ENCODE results near the gene TMEM38B.

TMEM38B gene, protein sequence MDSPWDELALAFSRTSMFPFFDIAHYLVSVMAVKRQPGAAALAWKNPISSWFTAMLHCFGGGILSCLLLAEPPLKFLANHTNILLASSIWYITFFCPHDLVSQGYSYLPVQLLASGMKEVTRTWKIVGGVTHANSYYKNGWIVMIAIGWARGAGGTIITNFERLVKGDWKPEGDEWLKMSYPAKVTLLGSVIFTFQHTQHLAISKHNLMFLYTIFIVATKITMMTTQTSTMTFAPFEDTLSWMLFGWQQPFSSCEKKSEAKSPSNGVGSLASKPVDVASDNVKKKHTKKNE

DNA sequence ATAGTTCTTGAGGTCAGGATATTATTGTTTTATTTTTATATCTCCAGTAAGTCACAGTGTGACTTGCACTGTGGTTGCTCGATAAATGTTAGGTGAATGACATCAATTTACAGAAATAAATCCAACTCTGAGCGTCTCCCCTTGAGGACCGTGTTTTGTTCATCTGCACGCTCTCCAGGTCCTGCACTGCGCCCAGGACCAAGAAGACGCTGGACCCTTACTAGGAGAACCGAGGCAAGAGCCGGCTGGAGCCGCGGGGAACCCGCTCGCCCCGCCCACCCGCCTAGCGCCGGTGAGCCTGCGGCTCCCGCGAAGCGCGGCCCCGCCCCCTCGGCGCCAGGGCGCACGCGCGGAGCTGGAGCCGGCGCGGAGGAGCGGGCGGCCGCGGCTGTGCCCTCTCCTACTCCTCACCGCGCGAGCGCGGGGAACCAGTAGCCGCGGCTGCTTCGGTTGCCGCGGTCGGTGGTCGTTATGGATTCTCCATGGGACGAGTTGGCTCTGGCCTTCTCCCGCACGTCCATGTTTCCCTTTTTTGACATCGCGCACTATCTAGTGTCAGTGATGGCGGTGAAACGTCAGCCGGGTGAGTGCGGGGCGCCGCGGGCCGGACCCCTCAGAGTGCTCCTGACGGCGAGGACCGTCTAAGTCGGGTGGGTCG lies at the start of gene TMEM38B:
TSS of gene TMEM38B (plus strand) at position 352 of the 658 bp plus-strand sequence. CDS start at position 472, 120 bp downstream.
- peak; percentile 82 for DNase-seq

DNA sequence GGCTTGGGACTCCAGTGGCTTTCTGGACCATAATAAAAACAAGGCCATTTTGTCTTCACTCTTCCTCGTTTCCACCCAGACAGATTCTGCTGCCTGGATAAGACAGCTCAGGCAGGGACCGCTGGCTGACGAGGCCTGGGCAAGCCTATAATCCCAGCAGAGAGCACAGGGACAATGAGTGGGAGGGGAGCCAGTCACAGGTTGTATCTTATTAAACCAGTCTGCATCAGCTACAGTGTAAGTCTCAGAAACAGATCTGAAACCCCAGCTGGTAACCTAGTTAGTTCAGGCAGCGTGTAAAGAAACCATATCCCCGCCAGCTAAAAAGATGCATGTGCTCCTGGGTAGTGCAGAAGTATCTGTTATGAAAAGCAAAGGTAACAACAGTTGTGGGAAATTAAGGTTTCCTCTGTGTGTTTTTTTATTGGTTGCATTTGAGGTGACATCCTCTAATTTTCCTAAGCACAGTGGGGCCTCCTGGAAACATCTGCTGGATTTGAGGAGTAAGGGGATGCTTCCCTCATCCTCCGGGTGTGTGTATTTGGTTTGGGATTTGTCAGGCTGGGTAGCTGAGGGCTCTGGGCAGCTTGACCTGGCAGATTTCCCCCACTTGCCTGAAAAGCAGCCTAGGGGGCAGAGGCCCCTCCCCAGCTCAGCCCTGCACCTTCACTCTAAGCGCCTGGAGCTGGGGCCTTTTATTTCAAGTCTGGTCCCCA lies 47.3 kb upstream of the TMEM38B start:
- DNase-seq: no peak

DNA sequence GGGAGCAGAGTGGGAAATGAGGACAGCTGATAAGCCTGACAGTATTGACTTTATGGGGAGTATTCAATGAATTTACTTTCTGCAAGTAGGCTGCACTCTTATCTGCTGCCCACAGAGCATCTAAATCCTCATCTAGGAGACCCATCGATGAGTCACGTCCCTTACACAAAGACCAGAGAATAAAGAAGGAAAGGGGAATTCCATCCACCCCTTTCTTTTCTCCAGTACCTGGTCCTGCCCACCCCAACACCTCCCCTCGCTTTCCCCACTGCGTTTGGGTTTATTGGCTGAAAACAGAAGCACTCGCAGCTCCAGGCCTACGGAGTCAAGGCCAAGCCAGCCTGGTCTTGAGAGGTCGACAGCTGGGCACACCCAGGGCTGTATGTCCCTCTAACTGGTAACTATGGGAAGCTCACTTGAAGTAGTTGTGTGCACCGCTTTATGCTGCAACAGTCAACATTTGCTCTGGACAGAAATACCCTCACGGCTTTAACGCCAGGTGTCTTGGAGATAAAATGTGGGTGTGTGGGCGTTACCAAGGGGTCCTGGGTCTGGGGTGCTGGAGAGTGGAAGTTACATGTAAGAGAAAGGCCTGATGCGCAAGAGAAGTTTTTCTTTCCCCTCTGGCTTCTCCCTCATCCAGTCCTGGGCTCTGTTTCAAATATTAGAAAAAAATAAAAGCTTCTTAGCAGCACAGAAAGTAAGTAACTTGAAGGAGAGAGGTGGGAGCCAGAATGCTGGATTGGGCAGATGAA lies 46.6 kb upstream of the TMEM38B start:
- no peak for DNase-seq

DNA sequence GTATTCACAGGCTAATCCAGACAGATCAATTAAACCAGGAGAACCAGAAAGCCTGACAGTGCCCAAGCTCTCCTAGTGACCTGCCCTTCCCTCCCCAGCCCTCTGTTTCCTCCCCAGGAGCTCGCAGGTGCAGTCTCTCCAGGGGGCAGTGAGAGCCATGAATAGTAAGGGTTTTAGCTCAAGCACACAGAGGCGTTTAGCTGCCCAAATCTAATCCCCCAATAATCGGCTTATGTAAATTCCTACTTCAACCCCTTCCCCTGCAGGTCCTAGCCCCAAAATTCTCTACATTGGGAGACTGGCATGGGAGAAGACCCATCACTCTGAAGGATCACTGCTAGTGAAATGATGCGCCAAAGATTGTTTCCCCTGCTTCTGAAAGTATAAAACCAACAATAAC lies 42.5 kb upstream of the TMEM38B start:
- DNase-seq: no peak

DNA sequence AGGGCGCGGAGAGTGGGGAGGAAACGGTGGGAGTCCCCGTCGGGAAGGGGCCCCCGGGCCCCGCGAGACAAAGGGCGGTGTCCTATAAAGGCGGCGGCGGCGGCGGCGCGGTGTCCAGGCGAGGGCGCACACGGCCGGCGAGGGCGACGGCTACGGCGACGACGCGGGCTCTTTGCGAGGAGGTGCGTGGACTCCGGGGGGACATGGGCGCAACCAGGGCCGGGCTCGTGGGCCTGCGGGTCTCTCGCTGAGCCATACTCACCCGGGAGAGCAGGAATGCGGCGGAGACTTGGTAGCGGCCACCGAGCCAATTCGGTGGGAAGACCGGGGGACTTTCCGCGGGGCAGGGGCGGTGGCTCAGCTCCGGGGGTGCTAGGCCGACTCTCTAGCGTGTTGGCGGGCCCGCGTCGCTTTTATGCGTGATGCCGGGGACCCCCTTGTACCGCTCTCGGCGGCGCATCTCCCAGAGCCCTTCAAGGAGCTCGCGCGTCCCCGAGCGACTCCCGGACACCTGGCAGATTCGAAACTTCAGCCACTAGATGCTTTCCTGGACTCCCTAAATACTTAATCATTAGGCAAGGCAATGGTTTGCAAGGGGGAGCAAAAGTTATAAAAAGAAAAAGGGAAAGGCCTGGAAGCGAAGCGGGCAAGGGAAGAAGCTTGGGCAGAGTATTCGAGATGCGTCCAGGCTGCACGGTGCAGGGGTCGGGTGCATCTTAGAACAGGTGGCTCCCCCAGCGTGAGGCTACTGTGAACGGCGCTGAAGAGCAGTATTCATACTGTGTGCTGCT lies 38.0 kb upstream of the TMEM38B start:
- DNase-seq: peak; percentile 11

DNA sequence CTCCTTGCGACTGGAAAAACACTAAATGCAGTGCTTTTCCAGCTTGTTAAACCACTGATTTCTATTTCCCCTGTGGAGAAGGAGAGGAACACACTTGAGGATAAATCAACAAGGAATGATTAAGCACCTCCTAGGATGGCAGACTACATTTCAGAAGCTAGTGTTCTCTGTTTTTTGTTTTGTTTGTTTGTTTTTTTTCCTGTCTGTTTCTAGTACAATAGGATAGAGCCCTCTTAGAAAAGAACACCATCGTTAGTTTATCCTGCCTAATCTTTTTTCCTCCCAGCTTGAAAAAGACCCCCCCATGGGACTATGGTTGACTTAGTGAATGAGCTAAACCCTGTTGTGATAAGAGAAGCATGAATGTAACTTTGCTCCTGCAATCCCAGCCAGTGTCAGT lies 36.0 kb upstream of the TMEM38B start:
- DNase-seq: no peak

DNA sequence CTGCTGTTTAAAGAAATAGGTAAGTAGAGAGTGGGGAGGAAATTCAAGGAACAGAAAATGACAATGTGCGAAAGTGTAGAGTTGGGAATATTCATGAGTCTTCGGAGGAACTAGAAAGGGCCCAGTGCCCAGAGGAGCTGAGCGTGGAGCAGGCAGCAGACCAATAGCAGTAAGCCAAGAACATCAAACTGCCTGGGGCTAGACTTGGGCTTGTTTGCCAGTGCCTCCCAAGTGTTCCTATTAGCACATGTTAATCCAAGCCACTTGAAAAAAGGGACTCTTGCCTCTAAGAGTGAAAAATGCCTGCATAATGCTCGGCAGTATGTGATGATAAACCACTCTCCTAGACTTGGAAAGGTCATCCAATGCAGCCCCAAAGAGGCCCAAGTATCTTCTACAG lies 33.3 kb upstream of the TMEM38B start:
- no peak for DNase-seq

DNA sequence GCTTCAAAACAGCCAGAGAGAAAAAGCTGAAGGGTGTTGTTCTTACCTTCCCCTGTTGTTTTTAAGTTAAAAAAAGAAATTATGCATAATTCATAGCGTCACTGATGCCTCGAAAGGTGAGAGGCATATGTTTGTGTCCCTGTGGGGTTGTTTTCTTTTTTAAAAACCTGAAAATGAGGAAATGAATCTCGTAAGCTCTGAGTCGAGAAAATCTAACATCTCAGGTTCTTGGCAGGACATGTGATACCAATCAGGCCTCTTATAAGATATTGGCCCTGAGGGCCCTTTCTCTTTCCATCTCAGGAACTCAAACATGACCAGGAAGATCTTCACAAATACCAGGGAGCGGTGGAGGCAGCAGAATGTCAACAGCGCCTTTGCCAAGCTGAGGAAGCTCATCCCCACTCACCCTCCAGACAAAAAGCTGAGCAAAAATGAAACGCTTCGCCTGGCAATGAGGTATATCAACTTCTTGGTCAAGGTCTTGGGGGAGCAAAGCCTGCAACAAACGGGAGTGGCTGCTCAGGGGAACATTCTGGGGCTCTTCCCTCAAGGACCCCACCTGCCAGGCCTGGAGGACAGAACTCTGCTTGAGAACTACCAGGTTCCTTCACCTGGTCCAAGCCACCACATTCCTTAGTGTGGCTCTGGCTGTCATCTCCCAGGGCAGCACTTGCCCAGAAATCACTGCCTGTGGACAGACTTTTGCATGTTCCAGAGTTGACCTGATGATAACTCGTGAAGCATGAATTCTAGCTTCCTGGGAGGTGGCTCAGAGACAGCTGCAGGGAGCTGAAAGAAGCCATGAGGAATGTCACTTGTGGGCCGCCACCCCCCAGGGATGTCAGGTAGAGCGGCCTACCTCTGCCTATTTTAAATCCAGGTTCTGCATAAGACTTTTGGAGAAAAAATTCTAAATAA lies 31.9 kb upstream of the TMEM38B start, which contains the start of gene TAL2:
TSS of gene TAL2 (plus strand) at position 274 of the 921 bp plus-strand sequence. CDS start at position 314, 40 bp downstream.
- DNase-seq: no peak

DNA sequence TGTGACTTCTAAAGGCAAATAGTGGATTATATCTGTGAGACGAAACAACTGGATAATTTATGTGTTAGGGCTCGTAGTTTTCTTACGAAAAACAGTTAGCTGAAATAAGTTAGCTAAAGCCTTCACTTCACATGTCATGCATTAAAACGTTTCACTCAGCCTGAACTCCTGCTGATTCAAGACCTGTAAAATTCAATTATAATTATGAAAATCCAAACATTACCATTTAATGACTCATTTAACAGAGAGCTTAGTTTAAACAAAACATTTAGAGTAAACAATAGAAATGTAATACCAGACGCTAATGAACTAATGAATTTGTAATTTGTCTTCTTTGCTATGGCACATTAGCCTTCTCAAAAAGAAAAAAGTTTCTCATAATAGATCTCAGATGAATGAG lies 30.4 kb upstream of the TMEM38B start:
- DNase-seq: no peak

DNA sequence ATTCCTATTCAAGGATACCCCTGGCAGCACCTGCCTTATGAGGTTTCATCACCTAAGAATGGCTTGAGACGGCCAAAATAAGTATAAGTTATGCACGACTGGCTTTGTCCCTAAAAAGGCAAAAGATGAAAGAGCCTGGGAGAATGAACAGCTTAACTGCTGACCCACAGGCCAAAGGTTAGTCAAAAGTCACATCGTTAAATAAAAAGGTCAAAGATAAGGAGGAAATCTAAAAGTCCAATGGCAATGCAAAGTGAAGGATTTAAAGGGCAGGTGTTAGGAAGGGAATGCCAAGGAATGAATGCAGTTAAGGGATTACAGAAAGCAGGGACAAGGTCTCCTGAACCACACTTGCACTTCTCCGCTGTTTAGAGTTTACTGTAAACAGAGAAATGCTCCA lies 26.5 kb upstream of the TMEM38B start:
- DNase-seq: no peak

DNA sequence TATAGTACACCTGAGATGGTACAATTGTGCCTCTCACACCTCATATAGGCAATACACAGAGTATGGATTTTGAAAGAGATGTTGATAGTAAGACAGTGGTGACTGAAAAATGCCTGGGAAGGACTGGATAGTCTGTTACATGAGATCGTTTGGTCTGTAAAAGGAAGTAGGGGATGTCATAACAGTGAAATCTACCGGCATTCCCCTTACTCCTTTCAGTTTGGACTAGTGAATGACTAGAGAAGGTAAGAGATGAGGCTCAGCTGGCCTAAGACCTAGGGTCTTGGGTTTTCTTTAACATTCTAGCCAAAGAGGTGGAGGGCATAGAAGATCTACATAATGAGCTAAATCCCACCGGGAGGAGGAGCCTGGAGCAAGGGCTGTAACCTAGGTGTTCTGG lies 24.0 kb upstream of the TMEM38B start:
- DNase-seq: no peak

DNA sequence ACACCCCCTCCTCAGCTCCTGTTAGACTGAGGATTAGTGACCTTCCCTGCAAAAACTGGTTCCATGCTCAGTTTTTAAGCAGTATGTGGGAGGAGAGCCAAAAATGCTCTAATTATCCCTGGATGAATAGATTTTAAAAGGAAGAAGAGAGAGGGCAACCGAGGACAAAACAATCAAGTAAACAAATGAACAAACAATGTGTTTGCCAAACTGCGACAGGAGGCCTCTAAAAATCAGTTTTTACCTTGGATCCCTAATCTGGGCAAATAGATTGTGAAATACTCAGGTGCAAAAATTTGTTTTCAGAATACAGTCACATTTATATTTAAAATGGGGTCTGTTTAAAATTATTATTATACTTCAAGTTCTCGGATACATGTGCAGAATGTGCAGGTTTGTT lies 23.6 kb upstream of the TMEM38B start:
- DNase-seq: no peak

DNA sequence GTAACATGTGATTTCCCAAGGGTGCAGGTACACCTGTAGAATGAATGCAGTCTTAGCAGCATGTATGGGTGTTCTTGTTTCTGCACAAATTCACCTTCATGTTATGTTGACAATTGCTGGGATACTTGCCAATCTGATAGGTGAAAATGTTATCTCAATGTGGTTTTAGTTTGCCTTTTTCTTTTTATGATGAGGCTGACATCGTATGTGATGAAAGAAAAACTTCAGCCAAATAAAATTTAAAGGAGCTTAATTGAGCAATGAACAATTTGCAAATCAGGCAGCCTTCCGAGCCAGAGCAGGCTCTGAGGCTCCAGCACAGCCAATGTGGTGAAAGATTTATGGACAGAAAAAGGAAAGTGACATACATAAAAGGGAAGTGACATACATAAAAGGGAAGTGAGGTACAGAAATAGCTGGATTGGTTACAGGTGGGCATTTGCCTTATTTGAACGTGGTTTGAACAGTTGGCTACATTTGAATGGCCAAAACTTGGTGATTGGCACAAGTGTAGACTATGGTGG lies 21.6 kb upstream of the TMEM38B start:
- DNase-seq: no peak

DNA sequence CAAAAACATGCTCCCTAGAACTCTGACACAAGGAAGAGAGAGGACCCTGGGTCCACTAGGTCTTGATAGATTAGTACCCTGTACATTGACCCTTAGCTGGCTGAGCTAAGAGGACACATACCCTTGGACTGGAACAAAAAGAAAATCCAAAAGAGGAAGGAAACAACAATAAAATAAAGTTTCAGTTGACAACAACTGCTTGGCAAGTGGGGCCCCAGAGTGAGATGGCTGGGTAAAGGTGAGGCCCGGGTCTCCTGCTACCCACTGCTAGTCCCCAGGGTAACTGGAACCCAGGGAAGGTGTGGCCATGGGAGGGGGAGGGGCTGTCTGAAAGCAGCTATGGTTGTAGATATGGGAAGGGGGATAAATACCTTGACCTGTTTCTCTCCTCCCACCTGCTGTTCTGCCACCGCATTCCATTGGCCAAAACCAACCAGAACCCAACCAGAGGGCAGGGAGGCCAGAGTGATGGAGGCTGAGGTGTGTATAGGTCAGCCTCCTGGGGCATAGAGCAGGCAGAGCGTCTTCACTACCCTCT lies 20.4 kb upstream of the TMEM38B start:
- DNase-seq: no peak

DNA sequence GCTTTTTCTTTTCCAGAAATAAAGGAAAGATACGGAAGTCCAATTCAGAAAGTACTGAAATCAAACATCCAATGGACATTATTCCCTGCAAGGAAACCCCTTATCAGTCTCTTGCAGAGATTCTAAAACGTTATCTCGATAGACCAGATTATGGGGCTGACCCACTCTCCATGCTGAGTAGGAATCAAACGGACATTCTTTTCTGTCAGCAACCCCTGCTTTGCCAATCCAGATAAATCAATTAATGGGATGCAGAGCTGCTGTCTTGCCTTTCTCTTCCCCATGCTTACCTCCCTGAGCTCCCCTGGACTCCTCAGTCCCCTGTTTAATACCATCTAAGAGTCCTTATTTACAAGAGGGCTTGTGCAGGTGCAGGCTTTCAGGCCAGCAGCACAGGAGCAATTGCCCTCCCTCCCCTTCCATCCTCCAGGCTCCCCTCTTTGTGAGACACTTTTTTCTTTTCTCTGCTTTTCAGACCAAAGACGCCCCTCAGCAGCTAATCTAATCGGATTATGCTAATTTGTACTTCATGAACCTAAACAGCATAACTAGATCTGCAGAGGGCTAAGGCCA lies 17.9 kb upstream of the TMEM38B start:
- no peak for DNase-seq

DNA sequence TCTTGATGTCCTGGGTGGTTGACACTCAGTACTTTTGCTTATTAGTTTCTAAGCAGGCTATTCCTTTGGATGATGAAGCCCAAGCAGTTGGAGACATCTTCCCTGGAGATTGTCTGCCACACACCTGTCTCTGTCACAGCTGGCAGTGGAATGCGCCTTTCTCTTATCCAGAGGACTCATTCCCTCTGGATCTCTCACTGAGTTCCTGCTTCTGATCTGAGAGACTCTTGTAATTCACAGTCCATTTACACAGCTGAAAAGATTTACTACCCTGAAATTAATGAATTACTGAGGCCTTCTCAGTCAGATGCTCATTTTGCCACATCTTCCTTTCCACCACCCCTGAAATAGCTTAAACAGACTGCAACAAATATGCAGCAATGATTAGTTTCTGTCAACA lies 16.2 kb upstream of the TMEM38B start:
- no peak for DNase-seq

DNA sequence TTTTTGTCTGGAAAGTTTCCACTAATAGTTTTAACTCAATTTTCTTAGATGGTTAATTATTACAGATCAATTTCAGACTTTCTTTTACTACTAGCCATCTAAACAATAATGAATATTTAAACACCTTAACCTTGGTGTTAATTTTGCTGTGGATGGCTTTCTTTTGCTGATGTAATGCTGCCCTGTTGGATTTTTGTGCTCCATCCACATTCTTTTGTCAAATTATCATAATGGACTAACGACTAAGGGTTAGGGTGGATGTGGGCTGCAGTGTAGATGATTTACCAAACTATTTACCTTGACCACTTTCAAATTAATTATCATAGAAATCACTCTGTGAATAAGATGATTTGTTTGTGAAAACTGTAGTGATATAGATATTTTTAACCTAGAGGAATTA lies 15.6 kb upstream of the TMEM38B start:
- DNase-seq: no peak

DNA sequence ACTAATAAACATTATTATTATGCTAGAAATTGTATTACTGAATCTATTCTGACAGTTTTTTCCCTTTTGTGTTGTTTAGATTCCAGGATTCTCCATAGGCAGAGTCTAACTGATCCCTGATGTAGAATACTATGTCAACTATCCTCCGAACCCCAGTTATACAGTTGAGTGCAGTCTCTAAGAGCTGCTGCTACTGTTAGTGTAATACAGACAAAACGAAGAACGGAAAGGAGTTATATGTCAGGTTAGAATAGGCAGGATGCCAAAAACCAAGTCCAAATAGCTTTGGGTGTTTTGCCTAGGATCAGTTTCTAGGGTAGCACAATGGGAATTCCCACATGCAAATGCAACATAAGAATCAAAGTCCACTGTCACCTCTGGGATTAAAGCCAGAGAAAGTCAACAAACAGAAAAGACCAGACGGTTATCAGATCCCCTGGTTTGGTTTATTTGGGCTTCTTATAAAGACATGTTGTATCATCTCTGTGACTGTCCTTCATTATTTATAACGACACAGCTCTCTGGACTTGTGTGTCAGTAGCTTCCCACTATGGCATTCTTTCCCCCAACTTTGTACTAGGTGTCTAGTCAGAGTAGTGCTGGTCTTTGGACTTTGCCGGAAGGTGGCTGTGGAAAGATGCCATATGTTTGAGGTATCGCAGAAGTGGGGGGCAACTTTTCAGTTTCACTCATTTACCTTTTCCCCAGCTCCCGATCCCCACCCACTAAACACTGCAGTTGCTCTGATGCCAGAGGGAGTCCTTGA lies 14.9 kb upstream of the TMEM38B start:
- no peak for DNase-seq

DNA sequence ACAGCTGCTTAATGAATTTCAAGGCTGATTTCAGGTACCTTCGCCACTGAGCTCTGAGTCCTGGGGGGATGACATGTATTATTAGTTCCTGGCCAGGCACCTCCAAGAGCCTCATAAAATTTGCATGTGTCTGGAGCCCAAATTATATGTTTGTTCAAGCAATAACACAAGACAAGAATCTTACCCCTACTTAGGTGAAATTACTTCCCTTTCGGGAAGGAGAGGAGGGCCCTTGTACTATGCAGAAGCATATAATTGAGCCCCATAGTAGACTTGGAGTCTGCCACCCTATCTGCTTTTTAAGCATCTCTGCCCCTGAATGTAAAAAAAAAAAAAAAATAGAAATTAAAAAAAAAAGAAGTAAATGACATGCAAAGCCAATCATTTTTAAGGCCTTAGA lies 13.0 kb upstream of the TMEM38B start:
- no peak for DNase-seq

DNA sequence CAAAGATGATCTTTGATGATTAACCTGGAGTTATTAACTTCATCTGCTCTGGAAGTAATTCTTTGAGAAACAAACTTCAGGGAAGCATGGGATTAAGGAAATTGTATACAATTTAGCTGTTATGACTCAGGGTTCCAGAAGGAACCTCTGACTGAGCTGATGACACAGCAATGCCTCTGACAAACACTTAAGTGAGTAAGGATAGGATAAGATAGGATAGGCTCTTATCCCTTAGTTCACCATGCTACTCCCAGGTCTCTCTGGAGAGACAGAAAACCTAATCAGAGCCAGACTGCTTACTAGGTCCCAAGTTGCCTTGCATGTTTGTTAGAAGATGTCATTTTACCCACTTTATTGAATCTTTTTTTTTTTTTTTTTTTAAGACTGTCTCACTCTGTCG lies 12.6 kb upstream of the TMEM38B start:
- no peak for DNase-seq

All from stimulated activated CD4-positive, alpha-beta T cell treated with anti-CD3 and anti-CD28 coated beads, Interleukin-4, amount 100 ng/mL, for 1 hour (primary cell).